HK-2 (cell line): ENCODE measurements around the gene BMPR1B.
"Not testable (repeated sequence)": the region's sequence is repeated elsewhere in the genome, so short reads cannot be mapped to it uniquely, and the experiment has no call there.

Source experiments
- DNase-seq: peaks from one replicate; pipeline ENCODE4 v3.0.0-alpha.2; 2018; ENCODE audit not compliant: unreplicated experiment

BMPR1B gene

GRCh38 chr4:95139424-95139823 lies 381.7 kb downstream of the BMPR1B start:
- DNase-seq: not testable (repeated sequence)

GRCh38 chr4:95141361-95141760 lies 383.6 kb downstream of the BMPR1B start:
- no peak for DNase-seq

GRCh38 chr4:95142932-95143331 lies 385.2 kb downstream of the BMPR1B start:
- no peak for DNase-seq

GRCh38 chr4:95151255-95151654 lies 393.5 kb downstream of the BMPR1B start:
- no peak for DNase-seq

- no peak for DNase-seq
Measured at GRCh38 chr4:95153182-95153581, 395.4 kb downstream of the BMPR1B start.

- DNase-seq: no peak
Measured at GRCh38 chr4:95155759-95156451, 398.1 kb downstream of the BMPR1B start.

- DNase-seq: no peak
Measured at GRCh38 chr4:95156452-95156765, 398.7 kb downstream of the BMPR1B start.

GRCh38 chr4:95157596-95157995 lies 399.8 kb downstream of the BMPR1B start:
- DNase-seq: no peak

- no peak for DNase-seq
Measured at GRCh38 chr4:95158045-95158444, 400.3 kb downstream of the BMPR1B start.

- DNase-seq: no peak
Measured at GRCh38 chr4:95158626-95159025, 400.9 kb downstream of the BMPR1B start.

GRCh38 chr4:95159384-95159783 lies 401.6 kb downstream of the BMPR1B start:
- no peak for DNase-seq

GRCh38 chr4:95161781-95162469 lies 404.2 kb downstream of the BMPR1B start:
- no peak for DNase-seq

GRCh38 chr4:95162867-95163266 lies 405.1 kb downstream of the BMPR1B start:
- no peak for DNase-seq

- no peak for DNase-seq
Measured at GRCh38 chr4:95165926-95166524, 408.3 kb downstream of the BMPR1B start.

- DNase-seq: no peak
Measured at GRCh38 chr4:95167805-95168204, 410.1 kb downstream of the BMPR1B start.

- no peak for DNase-seq
Measured at GRCh38 chr4:95170176-95170575, 412.4 kb downstream of the BMPR1B start.

GRCh38 chr4:95171377-95171776 lies 413.6 kb downstream of the BMPR1B start:
- DNase-seq: not testable (repeated sequence)

GRCh38 chr4:95178938-95179337 lies 421.2 kb downstream of the BMPR1B start:
- no peak for DNase-seq

- no peak for DNase-seq
Measured at GRCh38 chr4:95180531-95181242, 422.9 kb downstream of the BMPR1B start.

- DNase-seq: peak; percentile 9
Measured at GRCh38 chr4:95181243-95181995, 423.7 kb downstream of the BMPR1B start.

GRCh38 chr4:95181996-95182306 lies 424.2 kb downstream of the BMPR1B start:
- no peak for DNase-seq
